H9 (cell line): ENCODE data around the gene TRIM2. TPM values are rescaled to one million over a fixed set of nuclear protein-coding genes. Genes with fewer than 3 reads are reported as not detected.

ENCODE experiments used
- DNase-seq: peaks from one replicate; pipeline ENCODE4 v3.0.0-alpha.2; 2017
- H2AFZ ChIP-seq: one replicate; pipeline ENCODE4 v1.6.1; 2013; ENCODE audit warnings: mild to moderate bottlenecking, low read length, control low read depth, moderate library complexity
- H2AK5ac ChIP-seq: 2 replicates; pipeline ENCODE4 v1.6.1; 2013; ENCODE audit warnings: low read length, control low read depth, mixed read lengths; ENCODE audit not compliant: insufficient read length
- H2BK120ac ChIP-seq: one replicate; pipeline ENCODE4 v1.6.1; 2013; ENCODE audit warnings: low read depth, mild to moderate bottlenecking, low read length, control low read depth, inconsistent platforms; ENCODE audit not compliant: poor library complexity, severe bottlenecking
- H2BK12ac ChIP-seq: 2 replicates; pipeline ENCODE4 v1.6.1; 2013; ENCODE audit warnings: low read length, control low read depth, mixed read lengths, low read depth; ENCODE audit not compliant: insufficient read length
- H2BK15ac ChIP-seq: 2 replicates; pipeline ENCODE4 v1.6.1; 2013; ENCODE audit warnings: low read depth, low read length, control low read depth
- H2BK20ac ChIP-seq: one replicate; pipeline ENCODE4 v1.6.1; 2013; ENCODE audit warnings: low read depth, mild to moderate bottlenecking, low read length, control low read depth, inconsistent platforms; ENCODE audit not compliant: poor library complexity, severe bottlenecking
- H2BK5ac ChIP-seq: 2 replicates; pipeline ENCODE4 v1.6.1; 2013; ENCODE audit warnings: low read length, control low read depth, mixed read lengths; ENCODE audit not compliant: insufficient read length
- H3K14ac ChIP-seq: 2 replicates; pipeline ENCODE4 v1.6.1; 2013; ENCODE audit warnings: low read length, control low read depth; ENCODE audit not compliant: insufficient read depth
- H3K18ac ChIP-seq: 2 replicates; pipeline ENCODE4 v1.6.1; 2013; ENCODE audit warnings: low read depth, mild to moderate bottlenecking, mixed read lengths, low read length, control low read depth; ENCODE audit not compliant: insufficient read length
- H3K23ac ChIP-seq: 2 replicates; pipeline ENCODE4 v1.6.1; 2013; ENCODE audit warnings: low read length, control low read depth, mixed read lengths, low read depth; ENCODE audit not compliant: insufficient read length
- H3K23me2 ChIP-seq: 2 replicates; pipeline ENCODE4 v1.6.1; 2013; ENCODE audit warnings: low read depth, mild to moderate bottlenecking, mixed read lengths, low read length, control low read depth; ENCODE audit not compliant: insufficient read length, poor library complexity, severe bottlenecking
- H3K27ac ChIP-seq: 2 replicates; pipeline ENCODE4 v1.5.1; 2013; ENCODE audit warnings: low read length, control low read depth, mixed read lengths, low read depth; ENCODE audit not compliant: insufficient read length
- H3K27me3 ChIP-seq: 2 replicates; pipeline ENCODE4 v1.6.1; 2013; ENCODE audit warnings: low read length, control low read depth, inconsistent platforms; ENCODE audit not compliant: insufficient read depth
- H3K4ac ChIP-seq: 2 replicates; pipeline ENCODE4 v1.6.1; 2013; ENCODE audit warnings: low read depth, mild to moderate bottlenecking, control low read depth, inconsistent platforms, low read length, moderate library complexity
- H3K4me1 ChIP-seq: 2 replicates; pipeline ENCODE4 v1.6.1; 2013; ENCODE audit warnings: low read length, control low read depth, inconsistent platforms; ENCODE audit not compliant: insufficient read depth
- H3K4me2 ChIP-seq: 2 replicates; pipeline ENCODE4 v1.6.1; 2013; ENCODE audit warnings: low read length, control low read depth, mixed read lengths; ENCODE audit not compliant: insufficient read length, insufficient read depth
- H3K56ac ChIP-seq: 2 replicates; pipeline ENCODE4 v1.6.1; 2013; ENCODE audit warnings: low read depth, mild to moderate bottlenecking, mixed read lengths, low read length, control low read depth; ENCODE audit not compliant: insufficient read length
- H3K79me1 ChIP-seq: 2 replicates; pipeline ENCODE4 v1.6.1; 2013; ENCODE audit warnings: low read depth, mild to moderate bottlenecking, moderate library complexity, low read length, control low read depth, inconsistent platforms; ENCODE audit not compliant: insufficient read depth, poor library complexity, severe bottlenecking
- H3K79me2 ChIP-seq: 2 replicates; pipeline ENCODE4 v1.6.1; 2013; ENCODE audit warnings: low read length, control low read depth, inconsistent platforms; ENCODE audit not compliant: insufficient read depth
- H3K9ac ChIP-seq: 2 replicates; pipeline ENCODE4 v1.6.1; 2013; ENCODE audit warnings: low read length, control low read depth, mixed read lengths; ENCODE audit not compliant: insufficient read length; ENCODE audit errors: extremely low read depth
- H3K9me3 ChIP-seq: one replicate; pipeline ENCODE4 v1.6.1; 2013; ENCODE audit warnings: low read depth, low read length, inconsistent platforms; ENCODE audit not compliant: control insufficient read depth
- H3T11ph ChIP-seq: one replicate; pipeline ENCODE4 v1.6.1; 2013; ENCODE audit warnings: mild to moderate bottlenecking, low read length, control low read depth, inconsistent platforms
- H4K20me1 ChIP-seq: one replicate; pipeline ENCODE4 v1.6.1; 2013; ENCODE audit not compliant: control insufficient read depth, insufficient read length, insufficient read depth
- H4K5ac ChIP-seq: 2 replicates; pipeline ENCODE4 v1.6.1; 2013; ENCODE audit warnings: low read depth, mild to moderate bottlenecking, mixed read lengths, low read length, control low read depth; ENCODE audit not compliant: insufficient read length
- H4K8ac ChIP-seq: replicated peaks from 2 replicates; pipeline ENCODE4 v1.6.1; 2013; ENCODE audit warnings: low read length, control low read depth, mixed read lengths, low read depth; ENCODE audit not compliant: insufficient read length
- H4K91ac ChIP-seq: 2 replicates; pipeline ENCODE4 v1.6.1; 2013; ENCODE audit warnings: low read depth, mild to moderate bottlenecking, moderate library complexity, mixed read lengths, low read length, control low read depth; ENCODE audit not compliant: insufficient read length
- H3K27ac Mint-ChIP-seq, 3 experiments: 2 replicates in 2 of 3; 3 replicates in 1 of 3; pipeline ENCODE4 v1.8.0; 2020 to 2021; ENCODE audit warnings: mixed read lengths in 3 of 3, mild to moderate bottlenecking in 1 of 3, moderate library complexity in 1 of 3
- H3K27me3 Mint-ChIP-seq: 2 replicates; pipeline ENCODE4 v1.8.0; 2021; ENCODE audit warnings: low read depth, mild to moderate bottlenecking, moderate library complexity, mixed read lengths
- H3K36me3 Mint-ChIP-seq, 3 experiments: 2 replicates in 2 of 3; 3 replicates in 1 of 3; pipeline ENCODE4 v1.8.0; 2020 to 2021; ENCODE audit warnings: low read depth in 3 of 3, mixed read lengths in 3 of 3; ENCODE audit not compliant: insufficient read depth in 1 of 3
- H3K4me1 Mint-ChIP-seq, 2 experiments: 2 replicates each; pipeline ENCODE4 v1.8.0; 2020; ENCODE audit warnings: mixed read lengths in 2 of 2
- H3K4me3 Mint-ChIP-seq, 2 experiments: 2 replicates in 1 of 2; 3 replicates in 1 of 2; pipeline ENCODE4 v1.8.0; 2020 to 2021; ENCODE audit warnings: mild to moderate bottlenecking in 2 of 2, mixed read lengths in 2 of 2, moderate library complexity in 1 of 2
- H3K9me3 Mint-ChIP-seq, 2 experiments: 2 replicates in 1 of 2; 3 replicates in 1 of 2; pipeline ENCODE4 v1.8.0; 2020; ENCODE audit warnings: mild to moderate bottlenecking in 2 of 2, mixed read lengths in 2 of 2, moderate library complexity in 1 of 2
- CTCF ChIP-seq: fragments of 200-600 bp; sonication (generic); conservative IDR thresholded peaks from 3 replicates; pipeline ENCODE4 v1.8.0; 2021; ENCODE audit warnings: antibody characterized with exemption, mild to moderate bottlenecking
- WGBS: extraction: QIAGEN DNeasy Blood & Tissue Kit; methylation state at CpG from one replicate; pipeline ENCODE4 v1.1.7; 2013; ENCODE audit warnings: missing lambda C conversion rate, low lambda C conversion rate, mixed read lengths; ENCODE audit not compliant: insufficient read length; ENCODE audit errors: extremely low coverage; 5-methylcytosine and 5-hydroxymethylcytosine counted together
- total RNA-seq: library from RNA; stranded (reverse); gene quantifications from 2 replicates; pipeline ENCODE4 v1.2.1, GENCODE V29; 2021

TRIM2 gene
- total RNA-seq, 1 experiment from 2014 or later: 28.9 TPM

GRCh38 chr4:153209410-153209809 lies 5.2 kb downstream of the TRIM2 start:
- no peak overlapping the region for H3K4me2 ChIP-seq
- no peak overlapping the region for H2AK5ac ChIP-seq
- H3K79me2 ChIP-seq: no peaks in the 10 kb centered on the region
- no peak overlapping the region for H2AFZ ChIP-seq
- H2BK20ac ChIP-seq: no peak overlapping the region
- no peak overlapping the region for H3K14ac ChIP-seq
- no peaks in the 10 kb centered on the region for H4K20me1 ChIP-seq
- no CpG with 5 or more reads among the region's 5 CpGs for WGBS
- H3K4me1 ChIP-seq: peaks cover 19% of the 10 kb centered on the region; the same call in 1 of the 2 replicates
- no peaks in the 10 kb centered on the region; the same call in 1 of the 2 replicates for H3K27me3 ChIP-seq
- no peak overlapping the region for H3T11ph ChIP-seq
- no peak overlapping the region for H2BK5ac ChIP-seq
- H3K18ac ChIP-seq: no peak overlapping the region
- DNase-seq: no peak
- no peak overlapping the region for H2BK12ac ChIP-seq
- Mint-ChIP-seq H3K27ac (no peak overlapping the region), H3K27me3 (peaks cover 13% of the 10 kb centered on the region; the same call in 1 of the 2 replicates), H3K36me3 (peaks cover 0 to 18% (median 17%) of the 10 kb centered on the region in 3 experiments; a peak in 5 of 7 replicates), H3K4me1 (peaks cover 47 to 54% of the 10 kb centered on the region in 2 experiments), H3K4me3 (no peak overlapping the region; a peak in 1 of 5 replicates), H3K9me3 (peaks cover 3 to 4% of the 10 kb centered on the region in 2 experiments; a peak in 4 of 5 replicates)
- no peak overlapping the region for H2BK15ac ChIP-seq
- H2BK120ac ChIP-seq: no peak overlapping the region
- no peak overlapping the region for H4K5ac ChIP-seq
- no peaks in the 10 kb centered on the region for H3K79me1 ChIP-seq
- H3K23me2 ChIP-seq: peaks cover 19% of the 10 kb centered on the region
- H4K91ac ChIP-seq: no peak overlapping the region
- H3K9ac ChIP-seq: no peak overlapping the region
- H3K23ac ChIP-seq: no peak overlapping the region
- TF ChIP-seq CTCF: no peak
- H3K56ac ChIP-seq: no peak overlapping the region
- no peak overlapping the region for H3K4ac ChIP-seq
- H4K8ac ChIP-seq: no peak overlapping the region
- no peak overlapping the region for H3K27ac ChIP-seq
- H3K9me3 ChIP-seq: no peaks in the 10 kb centered on the region
